ENCODE results near the gene ATRAID.

Gene ATRAID

GRCh38 chr2:27219091-27219490, 7.2 kb downstream of the ATRAID start:
- no peak for TF ChIP-seq CTCF (IDR thresholded peaks at IDR 0.05)

GRCh38 chr2:27220091-27220490, 8.2 kb downstream of the ATRAID start:
- no peak for TF ChIP-seq CTCF (IDR thresholded peaks at IDR 0.05)

- no peak for TF ChIP-seq CTCF (IDR thresholded peaks at IDR 0.05)
Observed at GRCh38 chr2:27221166-27221565, 9.3 kb downstream of the ATRAID start.

- TF ChIP-seq CTCF (IDR thresholded peaks at IDR 0.05), result no peak
Observed at GRCh38 chr2:27222407-27222806, 10.6 kb downstream of the ATRAID start.

GRCh38 chr2:27223416-27223815, 11.6 kb downstream of the ATRAID start:
- no peak for TF ChIP-seq CTCF (IDR thresholded peaks at IDR 0.05)

- no peak for TF ChIP-seq CTCF (IDR thresholded peaks at IDR 0.05)
Observed at GRCh38 chr2:27225526-27225925, 13.7 kb downstream of the ATRAID start.

GRCh38 chr2:27227501-27227900, 15.7 kb downstream of the ATRAID start:
- TF ChIP-seq CTCF (IDR thresholded peaks at IDR 0.05), result no peak

- TF ChIP-seq CTCF (IDR thresholded peaks at IDR 0.05), result no peak
Observed at GRCh38 chr2:27231921-27232320, 20.1 kb downstream of the ATRAID start.
